ENCODE results near the gene VPS8. TPM values are rescaled to one million over a fixed set of nuclear protein-coding genes. Genes with fewer than 3 reads are reported as not detected.

Gene VPS8
- total RNA-seq, 2 donors from 2014 or later = 39.2 to 52.7 TPM

GRCh38 chr3:184783319-184783718 lies 28.6 kb upstream of the VPS8 start:
- H3K27ac ChIP-seq = no peak overlapping the region
- no peaks in the 10 kb centered on the region for H3K4me1 ChIP-seq
- DNase-seq (no peak), ATAC-seq (no peak)
- H3K36me3 ChIP-seq (replicated peaks in 1 of 2; ENCODE audit: insufficient read depth in 1 of 2, low read depth in 2 of 2) = no peaks in the 10 kb centered on the region
- H3K27me3 ChIP-seq = no peaks in the 10 kb centered on the region
- TF ChIP-seq CTCF (IDR thresholded peaks at IDR 0.05) (no peak), POLR2A (IDR thresholded peaks at IDR 0.05) (no peak)
- intact Hi-C loops (cut with DNase I) = no loop called here
- no peak overlapping the region for H3K4me3 ChIP-seq
- no peaks in the 10 kb centered on the region for H3K9me3 ChIP-seq
- WGBS, 2 donors = 93 to 94% methylated on average over 7 of the region's 7 CpGs

GRCh38 chr3:184784731-184785500 lies 27.1 kb upstream of the VPS8 start:
- Histone ChIP-seq H3K9me3 (no peaks in the 10 kb centered on the region), H3K27ac (no peak overlapping the region), H3K27me3 (no peaks in the 10 kb centered on the region), H3K36me3 (replicated peaks in 1 of 2; ENCODE audit: insufficient read depth in 1 of 2, low read depth in 2 of 2) (no peaks in the 10 kb centered on the region), H3K4me1 (peaks cover 10% of the 10 kb centered on the region), H3K4me3 (no peak overlapping the region)
- WGBS, 2 donors = 70 to 71% methylated on average over 13 of the region's 13 CpGs
- intact Hi-C loops (cut with DNase I) = no loop called here
- DNase-seq (no peak), ATAC-seq (no peak)
- no peak for TF ChIP-seq CTCF (IDR thresholded peaks at IDR 0.05)
- no peak for TF ChIP-seq POLR2A (IDR thresholded peaks at IDR 0.05)

GRCh38 chr3:184785890-184786279 lies 26.1 kb upstream of the VPS8 start:
- DNase-seq (no peak), ATAC-seq (no peak)
- H3K36me3 ChIP-seq (replicated peaks in 1 of 2; ENCODE audit: insufficient read depth in 1 of 2, low read depth in 2 of 2) = no peaks in the 10 kb centered on the region
- whole genome bisulfite sequencing, 2 donors = 79 to 83% methylated on average over 12 of the region's 12 CpGs
- H3K27ac ChIP-seq = no peak overlapping the region
- intact Hi-C loops (cut with DNase I) = no loop called here
- TF ChIP-seq POLR2A (IDR thresholded peaks at IDR 0.05) (no peak), CTCF (IDR thresholded peaks at IDR 0.05) (no peak)
- H3K4me3 ChIP-seq = no peak overlapping the region
- no peaks in the 10 kb centered on the region for H3K9me3 ChIP-seq
- H3K4me1 ChIP-seq = peaks cover 11% of the 10 kb centered on the region
- no peaks in the 10 kb centered on the region for H3K27me3 ChIP-seq

GRCh38 chr3:184786280-184786941 lies 25.6 kb upstream of the VPS8 start:
- Histone ChIP-seq H3K27me3 (no peaks in the 10 kb centered on the region), H3K9me3 (no peaks in the 10 kb centered on the region), H3K4me1 (peaks cover 11% of the 10 kb centered on the region), H3K27ac (no peak overlapping the region), H3K4me3 (no peak overlapping the region), H3K36me3 (replicated peaks in 1 of 2; ENCODE audit: insufficient read depth in 1 of 2, low read depth in 2 of 2) (no peaks in the 10 kb centered on the region)
- TF ChIP-seq CTCF (IDR thresholded peaks at IDR 0.05) (no peak), POLR2A (IDR thresholded peaks at IDR 0.05) (no peak)
- 33 to 45% methylated on average over 8 to 10 of the region's 10 CpGs for WGBS, 2 donors
- peak; percentile 64 for ATAC-seq
- DNase-seq = peak in 2 of 4 donors; percentile 31 to 65
- intact Hi-C loops (cut with DNase I) = no loop called here

Data from body of pancreas (tissue), 4 donors.